Central memory CD4-positive, alpha-beta T cell (primary cell): ENCODE measurements around the gene IAH1.

ENCODE experiments used
- DNase-seq: peaks from one replicate; pipeline ENCODE4 v3.0.0; 2022
- total RNA-seq, 3 experiments: gene quantifications; one replicate each; lab custom pipeline; 2026; lab: John Stamatoyannopoulos, UW

Gene IAH1
- total RNA-seq = 27.2 to 44.9 (median 33.0) reads per million in 3 experiments

- peak; percentile 73 for DNase-seq
These were observed at the start of gene IAH1 for GRCh38 chr2:9474361-9475057. Gene IAH1, plus strand, starts transcription at chr2:9474551. Its CDS starts 16 bp downstream, at chr2:9474567.

- DNase-seq = no peak
These were observed 45.3 kb upstream of the IAH1 start for GRCh38 chr2:9428965-9429577.

GRCh38 chr2:9430316-9431293, 43.7 kb upstream of the IAH1 start:
- no peak for DNase-seq

GRCh38 chr2:9434489-9434888, 39.9 kb upstream of the IAH1 start:
- no peak for DNase-seq

GRCh38 chr2:9439536-9439935, 34.8 kb upstream of the IAH1 start:
- no peak for DNase-seq

- no peak for DNase-seq
These were observed 34.2 kb upstream of the IAH1 start for GRCh38 chr2:9440058-9440727.

- DNase-seq = no peak
These were observed 32.8 kb upstream of the IAH1 start for GRCh38 chr2:9441556-9441955.

- no peak for DNase-seq
These were observed 30.8 kb upstream of the IAH1 start for GRCh38 chr2:9443526-9443925.

- no peak for DNase-seq
These were observed 29.3 kb upstream of the IAH1 start for GRCh38 chr2:9445089-9445488.

GRCh38 chr2:9451231-9451630, 23.1 kb upstream of the IAH1 start:
- no peak for DNase-seq

GRCh38 chr2:9460441-9461017, 13.8 kb upstream of the IAH1 start:
- DNase-seq = no peak

GRCh38 chr2:9461079-9461478, 13.3 kb upstream of the IAH1 start:
- DNase-seq = no peak

- DNase-seq = no peak
These were observed 12.0 kb upstream of the IAH1 start for GRCh38 chr2:9462313-9462712.

GRCh38 chr2:9462886-9463697, 11.3 kb upstream of the IAH1 start:
- DNase-seq = no peak

GRCh38 chr2:9463698-9464034, 10.7 kb upstream of the IAH1 start:
- DNase-seq = no peak

- no peak for DNase-seq
These were observed 9.2 kb upstream of the IAH1 start for GRCh38 chr2:9465170-9465569.

- no peak for DNase-seq
These were observed 8.1 kb upstream of the IAH1 start for GRCh38 chr2:9466147-9466683.

- no peak for DNase-seq
These were observed 6.7 kb upstream of the IAH1 start for GRCh38 chr2:9467687-9468086.

GRCh38 chr2:9471206-9471605, 3.1 kb upstream of the IAH1 start:
- no peak for DNase-seq

GRCh38 chr2:9472511-9472910, 1.8 kb upstream of the IAH1 start:
- no peak for DNase-seq

- DNase-seq = peak; percentile 14
These were observed 905 bp upstream of the IAH1 start for GRCh38 chr2:9473308-9473984.
